ENCODE results near the gene SLC25A40. TPM values are rescaled to one million over a fixed set of nuclear protein-coding genes. Genes with fewer than 3 reads are reported as not detected.
"Not testable (repeated sequence)": the region's sequence is repeated elsewhere in the genome, so short reads cannot be mapped to it uniquely, and the experiment has no call there.

SLC25A40 gene
- total RNA-seq, 4 donors from 2014 or later = 17.0 to 31.7 (median 24.9) TPM

DNA sequence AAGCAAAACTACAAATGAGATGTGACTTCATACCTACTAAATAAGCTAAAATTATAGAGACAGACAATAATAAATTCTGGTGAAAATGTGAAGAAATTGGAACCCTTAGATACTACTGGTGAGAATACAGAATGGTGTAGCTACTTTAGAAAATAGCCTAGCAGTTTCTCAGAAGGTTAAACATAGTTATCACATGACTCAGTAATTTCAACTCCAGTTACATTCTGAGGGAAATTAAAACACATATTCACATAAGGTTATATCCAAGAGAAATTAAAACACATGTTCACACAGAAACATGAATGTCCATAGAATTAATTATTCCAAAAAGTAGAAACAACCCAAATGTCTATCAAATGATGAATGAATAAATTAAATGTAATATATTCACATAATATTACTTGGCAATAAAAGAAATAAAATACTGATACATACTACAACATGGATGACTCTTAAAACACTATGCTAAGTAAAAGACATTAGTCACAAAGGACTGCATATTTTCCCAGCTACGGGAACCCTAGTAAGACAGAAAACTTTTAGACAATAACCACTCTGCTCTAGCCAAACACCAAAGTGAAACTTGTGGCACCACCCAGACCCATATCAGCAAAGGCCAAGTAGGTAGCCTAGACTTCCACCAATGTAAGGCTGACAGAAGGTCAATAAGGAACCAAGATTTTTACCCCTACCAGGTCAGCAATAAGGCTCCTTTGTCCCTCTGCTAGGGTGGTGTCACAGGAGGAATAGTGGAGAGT is 25.1 kb downstream of the SLC25A40 start:
- Histone ChIP-seq H3K27ac (no peak overlapping the region), H3K36me3 (no peaks in the 10 kb centered on the region), H3K4me3 (replicated peaks in 1 of 3) (no peak overlapping the region), H3K27me3 (no peaks in the 10 kb centered on the region), H3K4me1 (no peaks in the 10 kb centered on the region), H3K9me3 (no peaks in the 10 kb centered on the region)
- no peak for TF ChIP-seq POLR2A (IDR thresholded peaks at IDR 0.05)
- TF ChIP-seq, protein P1, sequence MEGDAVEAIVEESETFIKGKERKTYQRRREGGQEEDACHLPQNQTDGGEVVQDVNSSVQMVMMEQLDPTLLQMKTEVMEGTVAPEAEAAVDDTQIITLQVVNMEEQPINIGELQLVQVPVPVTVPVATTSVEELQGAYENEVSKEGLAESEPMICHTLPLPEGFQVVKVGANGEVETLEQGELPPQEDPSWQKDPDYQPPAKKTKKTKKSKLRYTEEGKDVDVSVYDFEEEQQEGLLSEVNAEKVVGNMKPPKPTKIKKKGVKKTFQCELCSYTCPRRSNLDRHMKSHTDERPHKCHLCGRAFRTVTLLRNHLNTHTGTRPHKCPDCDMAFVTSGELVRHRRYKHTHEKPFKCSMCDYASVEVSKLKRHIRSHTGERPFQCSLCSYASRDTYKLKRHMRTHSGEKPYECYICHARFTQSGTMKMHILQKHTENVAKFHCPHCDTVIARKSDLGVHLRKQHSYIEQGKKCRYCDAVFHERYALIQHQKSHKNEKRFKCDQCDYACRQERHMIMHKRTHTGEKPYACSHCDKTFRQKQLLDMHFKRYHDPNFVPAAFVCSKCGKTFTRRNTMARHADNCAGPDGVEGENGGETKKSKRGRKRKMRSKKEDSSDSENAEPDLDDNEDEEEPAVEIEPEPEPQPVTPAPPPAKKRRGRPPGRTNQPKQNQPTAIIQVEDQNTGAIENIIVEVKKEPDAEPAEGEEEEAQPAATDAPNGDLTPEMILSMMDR (IDR thresholded peaks at IDR 0.05) = no peak
- intact Hi-C loops (cut with DNase I) = no loop called here
- WGBS, 2 donors = 89 to 91% methylated on average over 1 of the region's 1 CpG
- no peak for DNase-seq

DNA sequence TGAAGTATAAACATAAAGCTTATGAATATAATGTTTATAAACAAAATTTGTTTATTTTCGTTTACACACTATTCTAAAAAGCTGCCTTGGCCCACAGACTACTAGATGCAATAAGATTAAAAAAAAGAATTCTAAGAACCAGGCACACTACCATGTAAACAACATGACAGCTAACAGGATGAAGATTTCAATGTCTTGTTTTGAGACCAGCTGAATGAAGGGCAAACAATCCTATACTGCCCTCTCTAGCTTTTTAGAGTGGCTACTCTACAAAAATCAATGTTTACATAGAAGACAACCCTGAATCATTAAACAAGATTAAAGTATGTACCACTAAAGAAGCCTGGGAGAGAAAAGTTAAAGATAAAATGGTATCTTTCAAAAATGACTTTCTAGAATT is 38.6 kb downstream of the SLC25A40 start:
- WGBS, 2 donors = 42 to 57% methylated on average over 1 of the region's 1 CpG
- no peak overlapping the region for H3K27ac ChIP-seq
- H3K9me3 ChIP-seq = no peaks in the 10 kb centered on the region
- no peak overlapping the region for H3K4me3 ChIP-seq (replicated peaks in 1 of 3)
- intact Hi-C loops (cut with DNase I) = no loop called here
- H3K36me3 ChIP-seq = no peaks in the 10 kb centered on the region
- no peak for TF ChIP-seq POLR2A (IDR thresholded peaks at IDR 0.05)
- TF ChIP-seq, protein P1 (IDR thresholded peaks at IDR 0.05) = no peak
- no peaks in the 10 kb centered on the region for H3K27me3 ChIP-seq
- H3K4me1 ChIP-seq = no peaks in the 10 kb centered on the region
- no peak for DNase-seq

DNA sequence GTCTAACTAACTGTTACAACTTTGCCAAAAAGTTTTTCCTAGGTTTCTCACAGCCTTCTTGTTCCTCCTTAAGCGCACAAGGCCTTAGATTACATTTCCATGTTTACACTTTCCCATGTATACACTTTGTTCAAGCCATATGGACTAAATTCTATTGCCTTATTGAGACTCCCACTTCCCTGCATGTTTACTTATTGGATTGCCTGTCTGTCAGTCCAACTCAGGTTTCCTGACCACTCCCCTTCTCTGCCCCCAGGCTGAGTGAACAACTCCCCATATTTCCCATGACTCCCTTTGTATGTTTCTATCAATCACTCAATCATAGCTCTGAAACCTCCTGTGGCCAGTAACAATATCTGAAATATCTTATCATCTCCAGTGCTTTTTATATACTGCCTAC is 43.0 kb downstream of the SLC25A40 start:
- no peaks in the 10 kb centered on the region for H3K36me3 ChIP-seq
- H3K4me1 ChIP-seq = no peaks in the 10 kb centered on the region
- H3K9me3 ChIP-seq = no peaks in the 10 kb centered on the region
- 93 to 95% methylated on average over 1 of the region's 1 CpG for WGBS, 2 donors
- TF ChIP-seq POLR2A (IDR thresholded peaks at IDR 0.05) = no peak
- TF ChIP-seq, protein P1 (IDR thresholded peaks at IDR 0.05) = no peak
- H3K27me3 ChIP-seq = no peaks in the 10 kb centered on the region
- no peak for DNase-seq
- no peak overlapping the region for H3K27ac ChIP-seq
- no peak overlapping the region for H3K4me3 ChIP-seq (replicated peaks in 1 of 3)
- intact Hi-C loops (cut with DNase I) = no loop called here

DNA sequence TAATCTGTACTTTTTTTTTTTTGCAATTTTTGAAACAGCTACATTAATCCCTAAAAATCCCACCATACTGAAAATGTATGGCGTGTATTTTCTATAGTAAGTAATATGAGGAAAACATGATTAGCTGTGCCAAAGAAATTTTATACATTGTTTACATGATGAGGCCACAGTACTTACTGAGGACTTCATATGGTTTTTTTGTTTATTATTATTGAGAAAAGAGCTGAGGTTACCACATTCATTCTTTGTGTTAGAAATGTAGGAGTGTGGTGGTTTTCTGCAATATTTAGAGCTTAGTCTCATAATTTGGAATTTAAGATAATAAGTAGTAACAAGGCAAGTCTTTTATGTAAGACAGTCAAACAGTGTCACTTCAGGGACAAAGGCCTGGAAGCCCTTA is 45.1 kb downstream of the SLC25A40 start:
- Histone ChIP-seq H3K4me3 (replicated peaks in 1 of 3) (no peak overlapping the region), H3K27me3 (no peaks in the 10 kb centered on the region), H3K36me3 (no peaks in the 10 kb centered on the region), H3K4me1 (no peaks in the 10 kb centered on the region), H3K27ac (no peak overlapping the region), H3K9me3 (no peaks in the 10 kb centered on the region)
- intact Hi-C loops (cut with DNase I) = no loop called here
- TF ChIP-seq, protein P1 (IDR thresholded peaks at IDR 0.05) = no peak
- no peak for TF ChIP-seq POLR2A (IDR thresholded peaks at IDR 0.05)
- DNase-seq = no peak
- 97 to 99% methylated on average over 1 of the region's 1 CpG for WGBS, 2 donors

DNA sequence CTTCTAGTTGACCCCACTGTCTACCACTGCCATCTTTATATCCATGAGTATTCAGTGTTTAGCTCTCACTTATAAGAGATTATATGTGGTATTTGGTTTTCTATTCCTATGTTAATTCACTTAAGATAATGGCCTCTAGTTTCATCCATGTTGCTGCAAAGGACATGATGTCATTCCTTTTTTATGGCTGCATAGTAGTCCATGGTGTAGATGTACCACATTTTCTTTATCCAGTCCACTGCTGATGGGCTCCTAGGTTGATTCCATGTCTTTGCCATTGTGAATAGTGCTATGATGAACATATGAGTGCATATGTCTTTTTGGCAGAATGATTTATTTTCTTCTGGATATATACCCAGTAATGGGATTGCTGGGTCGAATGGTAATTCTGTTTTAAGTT is 47.8 kb downstream of the SLC25A40 start:
- H3K27ac ChIP-seq; H3K4me3 ChIP-seq (replicated peaks in 1 of 3); DNase-seq; H3K9me3 ChIP-seq; H3K36me3 ChIP-seq; intact Hi-C loops (cut with DNase I); H3K27me3 ChIP-seq; H3K4me1 ChIP-seq: not testable (repeated sequence)
- WGBS, 2 donors = 98 to 100% methylated on average over 1 of the region's 1 CpG

DNA sequence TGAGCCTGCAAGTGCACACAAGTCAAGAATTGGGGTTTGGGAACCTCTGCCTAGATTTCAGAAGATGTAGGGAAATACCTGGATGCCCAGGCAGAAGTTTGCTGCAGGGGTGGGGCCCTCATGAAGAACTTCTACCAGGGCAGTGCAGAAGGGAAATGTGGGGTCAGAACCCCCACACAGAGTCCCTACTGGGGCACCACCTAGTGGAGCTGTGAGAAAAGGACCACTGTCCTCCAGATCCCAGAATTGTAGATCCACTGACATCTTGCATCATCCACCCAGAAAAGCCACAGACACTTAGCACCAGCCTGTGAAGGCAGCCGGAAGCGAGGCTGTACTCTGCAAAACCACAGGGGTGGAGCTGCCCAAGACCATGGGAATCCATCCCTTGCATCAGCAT is 50.8 kb downstream of the SLC25A40 start:
- H3K36me3 ChIP-seq; intact Hi-C loops (cut with DNase I); H3K27ac ChIP-seq; H3K27me3 ChIP-seq; H3K9me3 ChIP-seq; DNase-seq; H3K4me3 ChIP-seq (replicated peaks in 1 of 3); H3K4me1 ChIP-seq: not testable (repeated sequence)
- 93% methylated on average over 2 of the region's 2 CpGs; no CpG with 5 or more reads in 1 of the 2 donors for WGBS, 2 donors

DNA sequence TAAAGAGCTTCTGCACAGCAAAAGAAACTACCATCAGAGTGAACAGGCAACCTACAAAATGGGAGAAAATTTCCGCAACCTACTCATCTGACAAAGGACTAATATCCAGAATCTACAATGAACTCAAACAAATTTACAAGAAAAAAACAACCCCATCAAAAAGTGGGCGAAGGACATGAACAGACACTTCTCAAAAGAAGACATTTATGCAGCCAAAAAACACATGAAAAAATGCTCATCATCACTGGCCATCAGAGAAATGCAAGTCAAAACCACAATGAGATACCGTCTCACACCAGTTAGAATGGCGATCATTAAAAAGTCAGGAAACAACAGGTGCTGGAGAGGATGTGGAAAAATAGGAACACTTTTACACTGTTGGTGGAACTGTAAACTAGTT is 54.1 kb downstream of the SLC25A40 start:
- DNase-seq; H3K36me3 ChIP-seq; H3K4me3 ChIP-seq (replicated peaks in 1 of 3); H3K27me3 ChIP-seq; H3K9me3 ChIP-seq; intact Hi-C loops (cut with DNase I); H3K4me1 ChIP-seq; H3K27ac ChIP-seq: not testable (repeated sequence)
- 91 to 95% methylated on average over 3 of the region's 4 CpGs for WGBS, 2 donors

All from thyroid gland (tissue), 4 donors.